ENCODE measurements around the gene CGAS. TPM values are rescaled to one million over a fixed set of nuclear protein-coding genes. Genes with fewer than 3 reads are reported as not detected.

Gene CGAS
- total RNA-seq = 1 to 10 TPM; 4.1 to 5.6 TPM

- H3K27me3 ChIP-seq = no peaks in the 10 kb centered on the region
- peak; percentile 85 for DNase-seq
- H3K36me3 ChIP-seq = no peaks in the 10 kb centered on the region
- H3K27ac ChIP-seq = peak within 1 kb of the TSS; percentile 95
- intact Hi-C loops (cut with DNase I) = no loop called here
- H3K9ac ChIP-seq (ENCODE audit: low read depth in 2 of 2, low read length in 2 of 2) = peak within 1 kb of the TSS; percentile 71 to 76
- H3K4me3 ChIP-seq = peak within 1 kb of the TSS; percentile 82
- H3K4me1 ChIP-seq = no peaks in the 10 kb centered on the region
- H3K9me3 ChIP-seq = no peaks in the 10 kb centered on the region
- no peak for TF ChIP-seq CTCF (IDR thresholded peaks at IDR 0.05)
Measured at GRCh38 chr6:73452107-73452461, at the start of gene CGAS. CGAS (minus strand) TSS chr6:73452297; CDS start chr6:73452181, 116 bp downstream.

- Histone ChIP-seq H3K27ac (no peak overlapping the region), H3K9ac (ENCODE audit: low read depth in 2 of 2, low read length in 2 of 2) (no peak overlapping the region), H3K4me1 (no peaks in the 10 kb centered on the region), H3K9me3 (no peaks in the 10 kb centered on the region), H3K36me3 (peaks cover 16% of the 10 kb centered on the region), H3K27me3 (no peaks in the 10 kb centered on the region), H3K4me3 (no peak overlapping the region)
- no peak for DNase-seq
- intact Hi-C loops (cut with DNase I) = no loop called here
- no peak for TF ChIP-seq CTCF (IDR thresholded peaks at IDR 0.05)
Measured at GRCh38 chr6:73497915-73498314, 45.8 kb upstream of the CGAS start.

GRCh38 chr6:73491377-73491776 is 39.3 kb upstream of the CGAS start:
- intact Hi-C loops (cut with DNase I) = no loop called here
- Histone ChIP-seq H3K4me1 (no peaks in the 10 kb centered on the region), H3K4me3 (no peak overlapping the region), H3K27me3 (no peaks in the 10 kb centered on the region), H3K27ac (no peak overlapping the region), H3K9ac (ENCODE audit: low read depth in 2 of 2, low read length in 2 of 2) (no peak overlapping the region), H3K36me3 (no peaks in the 10 kb centered on the region), H3K9me3 (no peaks in the 10 kb centered on the region)
- DNase-seq = no peak
- TF ChIP-seq CTCF (IDR thresholded peaks at IDR 0.05) = no peak

GRCh38 chr6:73487473-73487872 is 35.4 kb upstream of the CGAS start:
- H3K9me3 ChIP-seq = no peaks in the 10 kb centered on the region
- H3K27ac ChIP-seq = no peak overlapping the region
- H3K36me3 ChIP-seq = peaks cover 9% of the 10 kb centered on the region
- H3K4me3 ChIP-seq = no peak overlapping the region
- no peaks in the 10 kb centered on the region for H3K27me3 ChIP-seq
- no peak for TF ChIP-seq CTCF (IDR thresholded peaks at IDR 0.05)
- intact Hi-C loops (cut with DNase I) = no loop called here
- no peak overlapping the region for H3K9ac ChIP-seq (ENCODE audit: low read depth in 2 of 2, low read length in 2 of 2)
- DNase-seq = no peak
- H3K4me1 ChIP-seq = no peaks in the 10 kb centered on the region

- no peaks in the 10 kb centered on the region for H3K27me3 ChIP-seq
- H3K9ac ChIP-seq (ENCODE audit: low read depth in 2 of 2, low read length in 2 of 2) = no peak overlapping the region
- peaks cover 20% of the 10 kb centered on the region for H3K36me3 ChIP-seq
- no peak overlapping the region for H3K27ac ChIP-seq
- no peak overlapping the region for H3K4me3 ChIP-seq
- no peak for TF ChIP-seq CTCF (IDR thresholded peaks at IDR 0.05)
- no peaks in the 10 kb centered on the region for H3K9me3 ChIP-seq
- no peaks in the 10 kb centered on the region for H3K4me1 ChIP-seq
- no peak for DNase-seq
- intact Hi-C loops (cut with DNase I) = no loop called here
Measured at GRCh38 chr6:73484438-73484837, 32.3 kb upstream of the CGAS start.

- TF ChIP-seq CTCF (IDR thresholded peaks at IDR 0.05) = no peak
- H3K27me3 ChIP-seq = no peaks in the 10 kb centered on the region
- no peak overlapping the region for H3K9ac ChIP-seq (ENCODE audit: low read depth in 2 of 2, low read length in 2 of 2)
- peaks cover 20% of the 10 kb centered on the region for H3K36me3 ChIP-seq
- no peak for DNase-seq
- intact Hi-C loops (cut with DNase I) = no loop called here
- H3K4me3 ChIP-seq = no peak overlapping the region
- no peaks in the 10 kb centered on the region for H3K4me1 ChIP-seq
- no peak overlapping the region for H3K27ac ChIP-seq
- no peaks in the 10 kb centered on the region for H3K9me3 ChIP-seq
Measured at GRCh38 chr6:73481969-73482368, 29.9 kb upstream of the CGAS start.
